Caco-2 (cell line): Measurements from ENCODE around the gene TIMM17A. TPM values are rescaled to one million over a fixed set of nuclear protein-coding genes. Genes with fewer than 3 reads are reported as not detected.
A peak's percentile ranks its signal among the peaks of the same experiment; 100 is the strongest.

Experiments
- BruUV-seq: library from RNA; stranded (reverse); fragments of 400-500 nt; replicated peaks from 2 replicates; lab custom pipeline; 2021; lab: Mats Ljungman, UMichigan
- CTCF ChIA-PET: fragments of 300-600 bp; sonication (Branson Sonifier 250); formaldehyde crosslinking; loops from one replicate; lab custom pipeline; 2022; ENCODE audit warnings: antibody characterized with exemption; lab: Charles Lee
- POLR2A ChIA-PET: fragments of 300-600 bp; sonication (Branson Sonifier 250); formaldehyde crosslinking; loops from one replicate; lab custom pipeline; 2022; ENCODE audit warnings: antibody characterized with exemption; lab: Charles Lee
- DNase-seq, 2 experiments: peaks; one replicate each; pipeline versions ENCODE4 v3.0.0 to v3.0.0-alpha.2; 2020 to 2022
- H3K27me3 ChIP-seq: replicated peaks from 2 replicates; pipeline ENCODE4 v1.6.0; 2011; ENCODE audit warnings: low read length; ENCODE audit not compliant: control insufficient read depth, insufficient read depth
- H3K36me3 ChIP-seq: 2 replicates; pipeline ENCODE4 v1.5.1; 2011; ENCODE audit warnings: low read length; ENCODE audit not compliant: control insufficient read depth, insufficient read depth
- H3K4me1 ChIP-seq: fragments of 250-450 bp; sonication (Bioruptor Pico); 2 replicates; pipeline ENCODE4 v1.5.1; 2020; ENCODE audit warnings: mild to moderate bottlenecking
- H3K4me3 ChIP-seq: 2 replicates; pipeline ENCODE4 v1.5.1; 2011; ENCODE audit warnings: low read depth, mild to moderate bottlenecking, control low read depth, low read length
- H3K9me3 ChIP-seq: fragments of 250-450 bp; sonication (Bioruptor Pico); 2 replicates; pipeline ENCODE4 v1.5.1; 2020; ENCODE audit warnings: mild to moderate bottlenecking, moderate library complexity
- H3K27ac Mint-ChIP-seq: one replicate; pipeline ENCODE4 v1.8.0; 2022; ENCODE audit warnings: mixed read lengths; ENCODE audit not compliant: unreplicated experiment
- H3K27me3 Mint-ChIP-seq: one replicate; pipeline ENCODE4 v1.8.0; 2022; ENCODE audit warnings: mixed read lengths; ENCODE audit not compliant: insufficient read depth, unreplicated experiment
- H3K36me3 Mint-ChIP-seq: one replicate; pipeline ENCODE4 v1.8.0; 2022; ENCODE audit warnings: mild to moderate bottlenecking, mixed read lengths; ENCODE audit not compliant: insufficient read depth, unreplicated experiment
- H3K4me1 Mint-ChIP-seq: one replicate; pipeline ENCODE4 v1.8.0; 2022; ENCODE audit warnings: low read depth, mixed read lengths; ENCODE audit not compliant: unreplicated experiment
- H3K4me3 Mint-ChIP-seq: one replicate; pipeline ENCODE4 v1.8.0; 2022; ENCODE audit warnings: mild to moderate bottlenecking, moderate library complexity, mixed read lengths; ENCODE audit not compliant: unreplicated experiment
- H3K9me3 Mint-ChIP-seq: one replicate; pipeline ENCODE4 v1.8.0; 2022; ENCODE audit warnings: mixed read lengths; ENCODE audit not compliant: unreplicated experiment
- intact Hi-C: fragments of 100-400 bp; cut with micrococcal nuclease; formaldehyde crosslinking; loops from one replicate; pipeline ENCODE4 v1.10.0; 2022; ENCODE audit not compliant: unreplicated experiment
- total RNA-seq: library from RNA; stranded (reverse); gene quantifications from 2 replicates; pipeline ENCODE4 v1.2.3, GENCODE V29; 2022
- TF ChIP-seq, protein P1 (sequence below), 2 experiments: fragments of 200-600 bp in 1 of 2; IDR thresholded peaks; 1 replicate in 1 of 2; 2 replicates in 1 of 2; pipeline versions ENCODE4 v1.5.1 to v1.8.0; 2011 to 2022; ENCODE audit warnings: antibody characterized with exemption in 1 of 2, control low read depth in 1 of 2, inconsistent platforms in 1 of 2, low read depth in 1 of 2, low read length in 1 of 2, mild to moderate bottlenecking in 1 of 2, moderate library complexity in 1 of 2; ENCODE audit not compliant: insufficient read depth in 1 of 2, severe bottlenecking in 1 of 2, unreplicated experiment in 1 of 2

TIMM17A gene
- total RNA-seq, 1 experiment from 2014 or later = 63.7 TPM

GRCh38 chr1:201985355-201985754 lies 30.1 kb downstream of the TIMM17A start:
- Histone ChIP-seq H3K27me3 (no peaks in the 10 kb centered on the region), H3K9me3 (no peaks in the 10 kb centered on the region), H3K4me1 (peaks cover 17% of the 10 kb centered on the region), H3K4me3 (no peak overlapping the region), H3K36me3 (peaks cover 7% of the 10 kb centered on the region)
- Mint-ChIP-seq H3K27ac (no peak overlapping the region), H3K27me3 (no peaks in the 10 kb centered on the region), H3K4me1 (peaks cover 27% of the 10 kb centered on the region), H3K4me3 (no peak overlapping the region), H3K9me3 (no peaks in the 10 kb centered on the region), H3K36me3 (peaks cover 38% of the 10 kb centered on the region)
- no TSS peak for BruUV-seq
- DNase-seq = peak in 1 of 2 experiments; percentile 6
- POLR2A ChIA-PET = no interaction called here
- CTCF ChIA-PET = interaction anchor here (0.7 kb wide), 1 partner anchor 46 kb away, joined by 3 read pairs; no protein-coding TSS in a partner anchor
- intact Hi-C loops = no loop called here
- TF ChIP-seq, protein P1, sequence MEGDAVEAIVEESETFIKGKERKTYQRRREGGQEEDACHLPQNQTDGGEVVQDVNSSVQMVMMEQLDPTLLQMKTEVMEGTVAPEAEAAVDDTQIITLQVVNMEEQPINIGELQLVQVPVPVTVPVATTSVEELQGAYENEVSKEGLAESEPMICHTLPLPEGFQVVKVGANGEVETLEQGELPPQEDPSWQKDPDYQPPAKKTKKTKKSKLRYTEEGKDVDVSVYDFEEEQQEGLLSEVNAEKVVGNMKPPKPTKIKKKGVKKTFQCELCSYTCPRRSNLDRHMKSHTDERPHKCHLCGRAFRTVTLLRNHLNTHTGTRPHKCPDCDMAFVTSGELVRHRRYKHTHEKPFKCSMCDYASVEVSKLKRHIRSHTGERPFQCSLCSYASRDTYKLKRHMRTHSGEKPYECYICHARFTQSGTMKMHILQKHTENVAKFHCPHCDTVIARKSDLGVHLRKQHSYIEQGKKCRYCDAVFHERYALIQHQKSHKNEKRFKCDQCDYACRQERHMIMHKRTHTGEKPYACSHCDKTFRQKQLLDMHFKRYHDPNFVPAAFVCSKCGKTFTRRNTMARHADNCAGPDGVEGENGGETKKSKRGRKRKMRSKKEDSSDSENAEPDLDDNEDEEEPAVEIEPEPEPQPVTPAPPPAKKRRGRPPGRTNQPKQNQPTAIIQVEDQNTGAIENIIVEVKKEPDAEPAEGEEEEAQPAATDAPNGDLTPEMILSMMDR (IDR thresholded peaks at IDR 0.05; ENCODE audit: insufficient read depth in 1 of 2, low read depth in 1 of 2, low read length in 1 of 2, severe bottlenecking in 1 of 2, unreplicated experiment in 1 of 2) = no peak

DNA sequence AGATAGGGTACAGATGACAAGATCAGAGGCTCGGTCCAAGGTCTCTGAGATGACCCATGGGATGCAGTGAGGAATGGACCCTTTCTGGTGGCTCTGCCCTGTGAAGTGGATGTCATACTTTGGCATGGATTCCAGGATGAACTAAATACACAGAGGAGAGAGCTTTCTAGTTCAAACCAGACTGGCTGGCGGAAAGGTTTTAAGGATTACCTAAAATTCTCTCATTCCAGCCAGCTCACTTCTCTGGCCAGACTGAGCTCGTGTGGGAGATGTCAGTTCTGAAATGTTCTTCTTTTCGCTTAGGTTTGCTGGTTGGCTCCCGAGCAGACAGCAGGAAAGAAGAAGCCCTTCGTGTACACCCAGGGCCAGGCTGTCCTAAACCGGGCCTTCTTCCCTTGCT lies 33.3 kb downstream of the TIMM17A start:
- no peak overlapping the region for H3K4me3 Mint-ChIP-seq
- TF ChIP-seq, protein P1 (IDR thresholded peaks at IDR 0.05; ENCODE audit: insufficient read depth in 1 of 2, low read depth in 1 of 2, low read length in 1 of 2, severe bottlenecking in 1 of 2, unreplicated experiment in 1 of 2) = no peak
- ChIA-PET POLR2A (interaction anchor here (1.4 kb wide), 1 partner anchor 21 kb away, joined by 3 read pairs; the partner anchor contains the start of gene ELF3), CTCF (no interaction called here)
- peaks cover 13% of the 10 kb centered on the region for H3K4me1 Mint-ChIP-seq
- Histone ChIP-seq H3K27me3 (no peaks in the 10 kb centered on the region), H3K36me3 (peaks cover 7% of the 10 kb centered on the region), H3K4me1 (peaks cover 9% of the 10 kb centered on the region), H3K4me3 (no peak overlapping the region), H3K9me3 (no peaks in the 10 kb centered on the region)
- H3K27me3 Mint-ChIP-seq = no peaks in the 10 kb centered on the region
- H3K36me3 Mint-ChIP-seq = peaks cover 60% of the 10 kb centered on the region
- peak in 1 of 2 experiments; percentile 17 for DNase-seq
- no TSS peak for BruUV-seq
- intact Hi-C loops = no loop called here
- no peak overlapping the region for H3K27ac Mint-ChIP-seq
- no peaks in the 10 kb centered on the region for H3K9me3 Mint-ChIP-seq

GRCh38 chr1:201989354-201990128 lies 34.2 kb downstream of the TIMM17A start:
- intact Hi-C loops = no loop called here
- Histone ChIP-seq H3K4me1 (peaks cover under 1% of the 10 kb centered on the region; the same call in 1 of the 2 replicates), H3K27me3 (no peaks in the 10 kb centered on the region), H3K36me3 (peaks cover 7% of the 10 kb centered on the region), H3K9me3 (no peaks in the 10 kb centered on the region), H3K4me3 (no peak overlapping the region)
- peaks cover 65% of the 10 kb centered on the region for H3K36me3 Mint-ChIP-seq
- no peak overlapping the region for H3K4me3 Mint-ChIP-seq
- CTCF ChIA-PET = no interaction called here
- POLR2A ChIA-PET = interaction anchor here (1.4 kb wide), 1 partner anchor 20 kb away, joined by 3 read pairs; the partner anchor contains the start of gene ELF3
- no peak overlapping the region for H3K27ac Mint-ChIP-seq
- no TSS peak for BruUV-seq
- peaks cover 6% of the 10 kb centered on the region for H3K4me1 Mint-ChIP-seq
- peak in 1 of 2 experiments; percentile 7 for DNase-seq
- TF ChIP-seq, protein P1 (IDR thresholded peaks at IDR 0.05; ENCODE audit: insufficient read depth in 1 of 2, low read depth in 1 of 2, low read length in 1 of 2, severe bottlenecking in 1 of 2, unreplicated experiment in 1 of 2) = no peak
- H3K9me3 Mint-ChIP-seq = no peaks in the 10 kb centered on the region
- no peaks in the 10 kb centered on the region for H3K27me3 Mint-ChIP-seq
